ENCODE results near the gene UNC93A. TPM values are rescaled to one million over a fixed set of nuclear protein-coding genes. Genes with fewer than 3 reads are reported as not detected.
A peak's percentile ranks its signal among the peaks of the same experiment; 100 is the strongest.
"Not testable (repeated sequence)": the region's sequence is repeated elsewhere in the genome, so short reads cannot be mapped to it uniquely, and the experiment has no call there.

The UNC93A gene
- total RNA-seq, 2 donors from 2014 or later: not detected

DNA sequence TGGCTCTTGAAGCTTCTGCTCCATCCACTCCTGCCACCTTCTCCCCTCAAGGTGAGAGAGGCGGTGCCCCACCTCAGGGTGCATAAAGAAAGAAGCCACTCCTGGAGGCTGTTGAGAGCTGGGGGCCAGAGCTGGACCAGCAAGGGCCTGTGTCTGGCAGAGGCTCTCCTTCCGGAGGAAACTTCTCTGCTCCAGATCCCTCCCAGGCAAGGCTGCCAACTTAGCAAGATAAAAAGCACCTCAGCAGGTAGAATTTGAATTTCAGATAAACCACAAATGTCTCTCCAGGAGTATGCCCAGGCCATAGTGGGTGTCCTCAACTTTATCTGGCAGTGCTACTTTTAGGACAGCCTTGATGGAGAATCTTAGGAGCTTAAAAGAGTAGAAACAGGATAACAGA, 13.8 kb downstream of the UNC93A start:
- Mint-ChIP-seq H3K4me3 (no peak overlapping the region), H3K4me1 (ENCODE audit: low read depth in 2 of 2) (no peaks in the 10 kb centered on the region), H3K27ac (no peak overlapping the region), H3K9me3 (no peaks in the 10 kb centered on the region), H3K36me3 (no peaks in the 10 kb centered on the region), H3K27me3 (peaks cover 2 to 7% of the 10 kb centered on the region in 2 donors)
- DNase-seq (ENCODE audit: low spot score) (no peak), ATAC-seq (no peak)

DNA sequence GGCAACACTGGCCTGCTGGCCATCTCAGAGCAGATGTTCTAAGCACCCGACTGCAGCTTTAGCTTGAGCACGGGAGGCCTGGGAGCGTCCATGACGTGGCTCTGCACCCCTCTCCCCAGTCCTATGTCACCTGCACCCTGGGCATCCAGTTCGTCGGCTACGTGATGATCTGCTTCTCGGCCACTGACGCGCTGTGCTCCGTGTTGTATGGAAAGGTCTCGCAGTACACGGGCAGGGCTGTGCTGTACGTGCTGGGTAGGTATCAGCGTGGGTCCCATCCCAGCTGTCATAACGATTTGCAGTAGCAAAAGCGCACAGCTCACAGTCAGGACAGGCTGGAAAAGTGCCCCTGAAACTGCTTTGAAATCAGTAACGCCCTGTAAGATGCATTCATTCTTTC, 14.7 kb downstream of the UNC93A start:
- H3K4me1 Mint-ChIP-seq (ENCODE audit: low read depth in 2 of 2): no peaks in the 10 kb centered on the region
- peaks cover 2 to 7% of the 10 kb centered on the region in 2 donors for H3K27me3 Mint-ChIP-seq
- no peaks in the 10 kb centered on the region for H3K36me3 Mint-ChIP-seq
- ATAC-seq: no peak
- H3K9me3 Mint-ChIP-seq: no peaks in the 10 kb centered on the region
- DNase-seq (ENCODE audit: low spot score): no peak
- no peak overlapping the region for H3K4me3 Mint-ChIP-seq
- H3K27ac Mint-ChIP-seq: no peak overlapping the region

DNA sequence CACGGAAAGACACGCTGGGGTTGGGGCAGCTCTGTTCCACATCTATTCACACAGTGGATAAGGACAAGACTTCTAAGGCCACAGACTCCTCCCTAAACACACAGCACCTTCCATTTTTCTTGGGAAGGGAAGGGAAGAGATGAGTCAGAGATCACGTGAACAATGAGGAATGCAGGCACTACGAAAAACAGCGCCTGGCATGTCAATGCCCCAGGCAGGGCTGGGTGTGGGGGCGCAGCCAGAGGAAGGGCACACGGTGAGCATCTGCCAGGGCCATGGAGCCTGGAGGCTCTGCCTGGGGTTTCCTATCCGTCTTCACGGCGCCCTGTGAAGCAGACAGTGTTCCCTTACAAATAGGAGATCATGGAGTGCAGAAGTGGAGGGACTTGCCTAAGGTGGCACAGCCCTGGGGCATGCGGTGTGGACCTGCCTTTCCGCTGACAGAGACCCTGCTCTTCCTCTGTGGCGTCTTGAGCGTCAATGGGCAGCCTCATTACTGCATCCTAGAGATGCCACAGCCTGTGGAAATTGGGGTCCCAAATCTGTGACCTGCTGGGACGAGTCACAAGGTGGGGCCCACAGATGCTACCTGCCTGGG, 15.4 kb downstream of the UNC93A start:
- Mint-ChIP-seq H3K4me1 (ENCODE audit: low read depth in 2 of 2) (no peaks in the 10 kb centered on the region), H3K9me3 (no peaks in the 10 kb centered on the region), H3K36me3 (no peaks in the 10 kb centered on the region), H3K27me3 (peaks cover 2 to 7% of the 10 kb centered on the region in 2 donors), H3K4me3 (no peak overlapping the region), H3K27ac (no peak overlapping the region)
- no peak for DNase-seq (ENCODE audit: low spot score)
- ATAC-seq: no peak

DNA sequence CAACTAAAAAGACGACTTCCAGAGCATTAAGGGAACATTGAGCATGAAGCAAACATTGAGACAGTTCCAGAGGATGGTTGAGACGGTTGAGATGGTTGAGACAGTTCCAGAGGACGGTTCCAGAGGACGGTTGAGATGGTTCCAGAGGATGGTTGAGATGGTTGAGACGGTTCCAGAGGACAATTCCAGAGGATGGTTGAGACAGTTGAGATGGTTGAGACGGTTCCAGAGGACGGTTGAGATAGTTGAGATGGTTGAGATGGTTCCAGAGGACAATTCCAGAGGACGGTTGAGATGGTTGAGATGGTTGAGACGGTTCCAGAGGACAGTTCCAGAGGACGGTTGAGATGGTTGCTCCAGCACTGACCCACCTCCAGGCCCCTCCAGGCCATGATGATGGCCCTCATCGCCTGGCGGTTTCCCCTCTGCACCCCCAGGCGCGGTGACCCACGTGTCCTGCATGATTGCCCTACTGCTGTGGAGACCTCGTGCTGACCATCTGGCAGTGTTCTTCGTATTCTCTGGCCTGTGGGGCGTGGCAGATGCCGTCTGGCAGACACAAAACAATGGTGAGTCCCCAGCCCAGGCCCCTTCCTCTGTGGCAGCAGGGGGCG, 16.3 kb downstream of the UNC93A start:
- Mint-ChIP-seq H3K27me3 (peaks cover 5% of the 10 kb centered on the region in 2 donors), H3K4me1 (ENCODE audit: low read depth in 2 of 2) (no peaks in the 10 kb centered on the region), H3K9me3 (no peaks in the 10 kb centered on the region), H3K36me3 (no peaks in the 10 kb centered on the region), H3K4me3 (no peak overlapping the region), H3K27ac (no peak overlapping the region)
- DNase-seq (ENCODE audit: low spot score) (no peak), ATAC-seq (no peak)

DNA sequence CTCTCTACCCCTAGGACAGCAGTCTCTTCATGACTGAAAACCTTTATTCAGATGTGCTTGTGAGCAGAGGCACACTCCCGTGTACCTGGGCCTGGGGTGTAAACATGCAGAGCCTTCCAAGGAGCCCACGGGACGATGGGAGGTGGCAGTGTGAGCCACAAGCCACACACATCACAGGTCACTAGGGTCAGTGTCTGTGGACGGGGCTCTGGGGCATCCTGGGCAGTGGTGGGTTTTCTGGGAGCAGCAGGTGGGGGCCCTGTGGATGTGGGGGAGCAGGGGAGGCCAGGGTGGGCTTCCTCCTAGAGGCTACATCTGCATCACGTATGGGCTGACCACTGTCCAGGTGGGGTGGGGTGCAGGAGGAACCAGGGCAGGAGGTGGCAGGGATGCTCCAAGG, 17.1 kb downstream of the UNC93A start:
- H3K4me3 Mint-ChIP-seq: no peak overlapping the region

DNA sequence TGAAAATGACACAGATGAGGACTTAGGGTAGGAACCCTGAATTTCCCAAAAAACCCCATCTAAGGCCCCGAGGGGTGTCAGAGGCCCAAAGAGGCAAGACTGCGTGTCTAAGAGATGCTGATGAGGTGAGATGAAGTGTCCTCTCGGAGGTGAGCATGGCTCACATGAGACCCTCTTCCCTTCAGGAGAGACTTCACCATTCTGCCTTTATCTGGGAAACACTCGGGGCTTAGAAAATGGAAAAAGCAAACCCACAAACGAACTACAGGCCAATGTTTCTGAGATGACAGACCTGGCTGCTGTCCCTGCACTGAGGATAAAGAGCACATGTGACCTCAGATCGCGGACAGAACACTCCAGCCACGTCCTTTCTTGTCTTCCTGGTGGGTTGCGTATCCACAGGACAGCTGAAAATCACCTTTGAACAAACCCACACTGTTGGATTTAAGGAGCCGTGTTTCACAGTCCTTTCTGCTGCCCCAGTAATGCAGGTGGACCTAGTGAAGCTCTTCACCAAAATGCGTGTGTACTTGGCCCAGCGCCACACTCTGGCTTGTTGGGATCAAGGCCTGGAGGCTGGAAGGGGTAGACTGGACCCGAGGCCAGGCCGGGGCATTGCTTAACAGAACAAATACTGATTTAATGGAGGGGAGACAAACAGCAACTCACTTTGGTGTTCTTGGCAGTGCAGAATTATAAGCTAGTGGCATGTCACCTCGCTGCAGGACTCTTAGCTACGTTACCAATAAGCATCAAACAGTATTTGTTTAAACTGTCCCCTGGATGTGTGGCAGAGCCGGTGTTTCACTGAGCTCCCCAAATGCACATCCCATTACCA, 18.5 kb downstream of the UNC93A start:
- not testable (repeated sequence) for DNase-seq (ENCODE audit: low spot score); H3K27ac Mint-ChIP-seq; H3K9me3 Mint-ChIP-seq; H3K4me1 Mint-ChIP-seq (ENCODE audit: low read depth in 2 of 2); ATAC-seq; H3K4me3 Mint-ChIP-seq; H3K36me3 Mint-ChIP-seq
- H3K27me3 Mint-ChIP-seq: peaks cover 11 to 20% of the 10 kb centered on the region in 2 donors

More for the DNA sequence above, 17.1 kb downstream of the UNC93A start:
- H3K27ac Mint-ChIP-seq: no peak overlapping the region
- no peaks in the 10 kb centered on the region for H3K9me3 Mint-ChIP-seq
- H3K27me3 Mint-ChIP-seq: peaks cover 10 to 13% of the 10 kb centered on the region in 2 donors
- ATAC-seq (no peak), DNase-seq (ENCODE audit: low spot score) (no peak)
- H3K36me3 Mint-ChIP-seq: no peaks in the 10 kb centered on the region
- H3K4me1 Mint-ChIP-seq (ENCODE audit: low read depth in 2 of 2): no peaks in the 10 kb centered on the region

DNA sequence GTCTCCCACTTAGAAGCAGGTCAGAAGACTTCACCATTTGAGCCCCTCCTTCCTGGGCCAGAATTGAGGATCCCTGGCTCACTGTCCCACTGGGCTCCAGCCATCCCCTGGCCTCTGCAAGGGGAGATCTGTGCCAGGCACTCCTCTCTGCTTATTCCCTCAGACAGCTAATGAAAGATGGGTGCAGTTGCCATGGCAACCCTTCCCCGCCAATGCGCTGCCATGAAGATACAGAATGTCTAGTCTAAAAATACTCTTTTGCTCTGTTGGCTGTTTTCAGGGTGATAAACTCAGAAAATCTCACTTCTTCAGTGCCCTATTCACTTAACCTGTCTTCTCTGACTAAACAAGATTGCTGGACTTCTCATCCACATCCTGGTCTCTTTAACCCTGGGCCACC, 20.2 kb downstream of the UNC93A start:
- DNase-seq (ENCODE audit: low spot score) (no peak), ATAC-seq (no peak)
- peaks cover 13 to 20% of the 10 kb centered on the region in 2 donors for H3K27me3 Mint-ChIP-seq
- H3K4me1 Mint-ChIP-seq (ENCODE audit: low read depth in 2 of 2): no peaks in the 10 kb centered on the region
- no peak overlapping the region for H3K4me3 Mint-ChIP-seq
- H3K36me3 Mint-ChIP-seq: no peaks in the 10 kb centered on the region
- H3K27ac Mint-ChIP-seq: no peak overlapping the region
- H3K9me3 Mint-ChIP-seq: no peaks in the 10 kb centered on the region

DNA sequence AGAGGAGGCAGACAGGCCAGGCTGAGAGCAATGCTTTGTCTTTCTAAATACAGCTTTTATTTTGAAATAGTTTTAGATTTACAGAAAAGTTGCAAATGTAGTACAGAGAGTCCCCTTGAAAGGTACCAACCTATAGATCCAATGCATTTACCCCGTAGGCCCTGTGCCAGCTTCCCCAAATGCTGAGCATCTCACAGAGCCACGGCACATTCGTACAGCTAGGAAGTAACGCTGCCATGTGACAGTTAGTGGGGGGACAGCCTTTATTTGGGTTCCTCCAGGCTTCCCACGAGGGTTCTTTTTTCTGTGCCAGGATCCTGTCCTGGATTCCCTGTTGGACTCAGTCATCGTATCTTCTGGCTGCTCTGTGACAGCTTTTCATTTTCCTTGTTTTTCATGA, 20.6 kb downstream of the UNC93A start:
- H3K4me1 Mint-ChIP-seq (ENCODE audit: low read depth in 2 of 2); H3K27ac Mint-ChIP-seq; H3K9me3 Mint-ChIP-seq; H3K4me3 Mint-ChIP-seq; H3K36me3 Mint-ChIP-seq; ATAC-seq; DNase-seq (ENCODE audit: low spot score): not testable (repeated sequence)
- peaks cover 13 to 20% of the 10 kb centered on the region in 2 donors for H3K27me3 Mint-ChIP-seq

DNA sequence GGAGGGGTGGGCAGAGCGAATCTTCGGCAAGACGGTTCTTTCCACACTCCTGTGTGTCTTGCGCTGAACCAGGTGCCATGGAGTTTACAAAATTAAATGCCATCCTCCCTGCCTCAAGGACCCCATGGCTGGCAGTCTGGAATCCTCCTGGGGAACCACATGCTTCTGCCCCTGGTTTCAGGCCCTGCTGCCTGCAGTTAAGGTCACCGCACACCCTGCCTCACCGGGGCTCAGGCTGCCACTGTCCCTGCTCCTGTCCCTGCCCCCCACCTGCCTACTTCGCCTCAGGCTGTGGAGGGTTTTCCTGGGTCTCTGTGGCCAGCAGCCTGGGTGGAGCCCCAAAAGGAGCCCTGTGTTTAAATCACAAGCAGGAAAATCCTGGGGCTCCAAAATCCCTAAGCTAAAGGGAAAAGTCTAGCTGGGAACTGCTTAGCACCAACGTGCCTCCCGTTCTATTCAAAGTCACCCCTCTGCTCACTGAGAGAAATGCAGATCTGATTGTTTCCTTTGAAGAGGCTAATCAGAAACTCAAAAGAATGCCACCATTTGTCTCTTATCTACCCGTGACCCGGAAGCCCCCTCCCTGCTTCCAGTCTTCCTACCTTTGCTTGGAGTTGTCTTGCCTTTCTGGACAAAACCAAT, 23.2 kb downstream of the UNC93A start:
- Mint-ChIP-seq H3K27me3 (peaks cover 18 to 28% of the 10 kb centered on the region in 2 donors), H3K27ac (no peak overlapping the region), H3K36me3 (no peaks in the 10 kb centered on the region), H3K4me3 (no peak overlapping the region), H3K4me1 (ENCODE audit: low read depth in 2 of 2) (no peaks in the 10 kb centered on the region), H3K9me3 (no peaks in the 10 kb centered on the region)
- DNase-seq (ENCODE audit: low spot score) (no peak), ATAC-seq (no peak)

DNA sequence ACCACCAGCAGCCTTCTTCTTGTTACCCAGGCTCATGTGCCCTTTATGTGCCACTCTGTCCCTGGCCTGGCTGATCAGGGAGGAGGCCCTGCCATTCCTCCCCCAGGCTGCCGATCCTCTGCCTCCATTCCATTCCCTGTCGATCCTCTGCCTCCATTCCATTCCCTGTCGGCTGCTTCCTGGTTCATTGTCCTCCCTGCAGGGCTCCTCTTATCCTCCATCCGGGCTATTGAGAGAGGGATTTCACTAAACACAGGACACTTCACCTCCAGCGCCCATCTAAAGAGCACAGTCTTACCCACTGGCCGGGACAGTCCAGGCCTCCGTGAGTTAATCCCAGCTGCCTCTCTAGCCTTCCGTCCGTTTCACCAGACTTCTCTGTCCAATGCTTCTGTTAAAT, 26.1 kb downstream of the UNC93A start:
- no peak overlapping the region for H3K4me3 Mint-ChIP-seq
- H3K27me3 Mint-ChIP-seq: peaks cover 22 to 25% of the 10 kb centered on the region in 2 donors
- H3K36me3 Mint-ChIP-seq: no peaks in the 10 kb centered on the region
- no peak overlapping the region for H3K27ac Mint-ChIP-seq
- ATAC-seq (peak in 1 of 2 donors; percentile 3), DNase-seq (ENCODE audit: low spot score) (no peak)
- H3K9me3 Mint-ChIP-seq: no peaks in the 10 kb centered on the region
- no peaks in the 10 kb centered on the region for H3K4me1 Mint-ChIP-seq (ENCODE audit: low read depth in 2 of 2)

DNA sequence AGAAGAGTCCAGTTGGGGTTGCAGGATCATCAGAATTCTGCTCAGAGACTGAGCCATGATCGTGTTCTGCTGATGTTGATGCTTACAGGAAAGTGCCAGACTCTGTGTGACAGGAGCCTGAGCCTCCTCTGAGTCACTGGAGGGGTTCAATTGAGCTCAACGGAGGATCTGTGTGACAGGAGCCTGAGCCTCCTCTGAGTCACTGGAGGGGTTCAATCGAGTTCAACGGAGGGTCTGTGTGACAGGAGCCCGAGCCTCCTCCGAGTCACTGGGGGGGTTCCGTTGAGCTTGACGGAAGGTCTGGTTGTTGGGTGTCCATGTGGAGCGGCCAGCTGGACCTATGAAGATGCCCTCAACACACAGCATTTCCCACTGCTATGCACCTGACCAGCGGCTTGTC, 27.2 kb downstream of the UNC93A start:
- not testable (repeated sequence) for H3K9me3 Mint-ChIP-seq; ATAC-seq; H3K4me3 Mint-ChIP-seq; H3K4me1 Mint-ChIP-seq (ENCODE audit: low read depth in 2 of 2); H3K36me3 Mint-ChIP-seq; DNase-seq (ENCODE audit: low spot score); H3K27ac Mint-ChIP-seq
- H3K27me3 Mint-ChIP-seq: peaks cover 13 to 15% of the 10 kb centered on the region in 2 donors

DNA sequence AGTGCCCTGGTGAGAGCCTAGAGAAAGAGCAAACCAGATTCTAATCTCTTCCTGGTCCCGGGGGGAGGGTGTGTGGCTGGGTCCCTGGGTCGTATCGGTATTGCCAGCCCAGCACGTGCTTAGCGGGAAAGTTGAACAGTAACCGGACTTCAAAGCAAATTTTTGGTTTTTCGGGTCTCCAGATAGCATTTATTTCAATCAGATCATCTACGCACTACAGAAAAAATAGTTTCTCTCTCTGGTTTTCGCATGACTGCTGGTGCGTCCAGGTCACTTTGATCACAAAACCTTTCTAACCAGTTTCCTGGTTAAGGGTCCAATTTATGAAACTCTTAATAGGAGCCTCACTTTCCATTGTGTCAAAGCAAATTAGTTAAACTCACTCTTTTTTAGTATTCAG, 27.7 kb downstream of the UNC93A start:
- not testable (repeated sequence) for H3K27ac Mint-ChIP-seq; H3K9me3 Mint-ChIP-seq; H3K4me3 Mint-ChIP-seq; ATAC-seq; H3K36me3 Mint-ChIP-seq; DNase-seq (ENCODE audit: low spot score); H3K4me1 Mint-ChIP-seq (ENCODE audit: low read depth in 2 of 2)
- peaks cover 8 to 15% of the 10 kb centered on the region in 2 donors for H3K27me3 Mint-ChIP-seq

DNA sequence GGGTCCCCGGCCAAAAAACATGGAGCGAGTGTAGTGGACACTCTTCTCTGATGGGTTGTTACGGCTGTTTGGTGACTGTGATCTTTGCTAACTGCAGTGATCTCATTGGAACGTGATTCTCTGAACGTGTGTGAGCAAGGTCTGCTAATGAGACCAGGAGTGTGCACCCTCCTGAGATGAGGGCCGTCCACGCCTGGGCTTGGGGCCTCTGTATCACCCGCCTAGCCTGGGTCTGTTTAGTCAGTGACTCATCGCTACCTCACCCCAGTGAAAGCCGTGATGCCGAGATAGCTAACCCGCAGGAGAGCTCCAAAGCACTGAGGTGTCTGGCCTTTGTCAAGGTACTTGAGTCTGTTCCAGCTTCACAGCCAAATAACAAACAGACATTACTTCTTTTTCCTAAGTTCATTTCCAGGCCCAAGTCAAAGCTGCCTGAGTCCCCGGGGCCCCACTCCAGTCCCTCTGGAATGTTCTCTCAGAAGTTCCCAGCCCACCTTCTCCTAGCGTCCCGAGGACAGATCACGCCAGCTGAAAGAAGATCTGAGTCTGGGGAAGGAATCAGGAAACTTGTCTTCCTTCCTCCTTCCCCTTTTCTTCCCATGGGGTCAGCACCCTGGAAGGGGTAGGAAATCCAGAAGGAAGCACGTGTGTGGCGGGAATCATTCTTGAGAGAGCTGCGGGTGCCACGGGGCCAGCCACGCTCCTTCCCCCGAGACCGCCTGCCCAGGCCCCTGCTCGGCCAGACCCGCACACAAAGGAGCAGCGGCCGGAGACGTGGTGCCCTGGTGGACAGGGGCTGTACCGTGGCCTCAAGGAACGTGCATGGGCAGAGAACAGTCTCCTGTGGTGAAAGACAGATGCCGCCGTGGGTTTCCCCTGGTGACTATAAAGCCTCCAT, 29.0 kb downstream of the UNC93A start:
- not testable (repeated sequence) for DNase-seq (ENCODE audit: low spot score); H3K27ac Mint-ChIP-seq; H3K9me3 Mint-ChIP-seq; H3K4me3 Mint-ChIP-seq; H3K4me1 Mint-ChIP-seq (ENCODE audit: low read depth in 2 of 2); ATAC-seq; H3K36me3 Mint-ChIP-seq
- H3K27me3 Mint-ChIP-seq: peaks cover 7 to 11% of the 10 kb centered on the region in 2 donors

Data from natural killer cell treated with Interleukin-12 subunit alpha and Interleukin-12 subunit beta and Interleukin-15 and Interleukin-18, amount 100 ng/mL, for 72 hours (primary cell).